Right renal pelvis (tissue), 4 donors: ENCODE results near the gene EPGN. TPM values are rescaled to one million over a fixed set of nuclear protein-coding genes. Genes with fewer than 3 reads are reported as not detected.
A peak's percentile ranks its signal among the peaks of the same experiment; 100 is the strongest.

ENCODE experiments used
- DNase-seq, 4 donors: peaks; one replicate each; pipeline ENCODE4 v3.0.0-alpha.2; 2013; ENCODE audit warnings: low read depth in 4 of 4, low spot score in 3 of 4, missing footprints in 1 of 4
- polyA plus RNA-seq, 4 donors: library from polyadenylated mRNA; unstranded; fragments of 120-200 nt; gene quantifications; one replicate each; pipeline ENCODE4 v1.2.1, GENCODE V29; 2013; ENCODE audit not compliant: insufficient read length in 4 of 4

The EPGN gene
- polyA plus RNA-seq, 4 donors = 1.2 to 1.4 (median 1.2) TPM

DNA sequence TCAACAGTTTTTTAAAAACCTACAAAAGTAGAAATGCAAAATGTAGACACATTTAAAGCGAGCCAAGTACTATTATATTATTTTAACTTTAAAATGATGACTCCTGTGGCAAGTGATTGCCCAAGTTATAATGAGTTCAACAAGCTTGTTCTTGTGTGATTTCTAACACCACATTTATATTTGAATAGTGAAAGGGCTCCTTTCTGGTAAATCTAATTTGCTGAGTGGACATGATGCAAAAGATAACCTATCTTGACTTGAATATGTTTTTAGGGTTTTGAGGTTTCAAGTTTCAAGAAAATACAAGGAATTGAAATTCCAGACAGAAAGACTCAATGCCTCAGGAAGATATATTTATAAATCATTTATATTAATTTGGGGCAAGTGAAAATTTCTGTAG lies 1.1 kb upstream of the EPGN start:
- DNase-seq = no peak

- DNase-seq = no peak
Observed at GRCh38 chr4:74309223-74309622, 953 bp downstream of the EPGN start.

GRCh38 chr4:74311696-74312313 lies 3.5 kb downstream of the EPGN start:
- peak in 3 of 4 donors; percentile 16 to 33 (median 31) for DNase-seq

- DNase-seq = no peak
Observed at GRCh38 chr4:74314329-74314728, 6.1 kb downstream of the EPGN start.

GRCh38 chr4:74314944-74315343 lies 6.7 kb downstream of the EPGN start:
- no peak for DNase-seq

DNA sequence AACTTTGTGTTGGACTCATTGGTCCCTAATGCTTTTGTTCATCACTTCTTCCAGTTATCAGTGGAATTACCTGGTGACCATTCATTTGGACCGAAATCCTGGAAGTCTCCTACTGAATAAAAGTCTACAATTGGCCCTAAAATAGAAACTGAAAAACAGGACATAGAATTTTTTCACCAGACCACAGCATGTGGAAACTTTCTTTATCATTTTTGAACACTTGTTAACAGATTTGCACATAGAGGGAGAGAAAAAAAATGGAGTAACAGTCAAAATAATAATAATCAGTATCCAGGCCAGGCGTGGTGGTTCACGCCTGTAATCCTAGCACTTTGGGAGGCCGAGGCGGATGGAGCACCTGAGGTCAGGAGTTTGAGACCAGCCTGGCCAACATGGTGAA lies 7.1 kb downstream of the EPGN start:
- no peak for DNase-seq

GRCh38 chr4:74316397-74316796 lies 8.1 kb downstream of the EPGN start:
- no peak for DNase-seq

- DNase-seq = no peak
Observed at GRCh38 chr4:74317616-74318246, 9.5 kb downstream of the EPGN start.

DNA sequence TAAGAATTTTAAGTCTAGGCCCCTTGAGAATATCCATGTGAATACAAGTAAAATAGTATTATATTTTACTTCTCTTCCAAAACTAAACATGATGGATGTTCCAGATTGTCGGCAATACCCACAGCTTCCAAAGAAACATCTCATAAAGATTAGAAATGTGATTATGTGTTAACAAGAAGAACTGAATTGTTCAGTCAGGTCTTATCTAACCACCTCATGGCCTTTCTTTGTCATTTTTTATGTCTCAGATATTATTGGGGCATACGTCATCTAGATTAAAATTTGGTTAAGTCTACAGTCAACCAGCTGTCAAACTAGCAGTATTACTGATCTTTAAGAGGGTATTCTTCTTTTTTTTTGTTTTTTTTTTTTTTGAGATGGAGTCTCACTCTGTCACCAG lies 10.0 kb downstream of the EPGN start:
- DNase-seq = no peak

- DNase-seq = no peak
Observed at GRCh38 chr4:74319470-74319869, 11.2 kb downstream of the EPGN start.

GRCh38 chr4:74320559-74321118 lies 12.4 kb downstream of the EPGN start:
- peak; percentile 8 to 36 (median 16) for DNase-seq

GRCh38 chr4:74322301-74322700 lies 14.0 kb downstream of the EPGN start:
- DNase-seq = no peak

GRCh38 chr4:74323663-74324062 lies 15.4 kb downstream of the EPGN start:
- DNase-seq = no peak

DNA sequence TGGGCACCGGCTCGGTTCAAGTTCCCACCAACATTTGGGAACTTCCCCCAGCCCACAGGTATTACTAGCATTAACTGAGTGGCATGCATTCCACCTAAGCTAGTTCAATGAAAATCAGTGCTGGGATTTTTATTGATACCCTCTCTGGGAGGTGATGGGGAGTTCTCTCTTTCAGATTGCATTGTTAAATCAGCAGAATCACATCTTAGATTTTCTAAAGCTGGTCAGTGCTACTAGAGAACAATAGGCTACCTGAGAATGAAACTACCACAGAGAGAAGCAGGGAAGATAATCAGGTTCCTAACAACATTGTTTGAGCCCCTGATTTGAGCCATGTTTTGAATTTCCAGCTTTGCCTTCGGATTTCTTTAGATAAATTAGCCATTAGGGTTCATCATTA lies 16.0 kb downstream of the EPGN start:
- DNase-seq = no peak

DNA sequence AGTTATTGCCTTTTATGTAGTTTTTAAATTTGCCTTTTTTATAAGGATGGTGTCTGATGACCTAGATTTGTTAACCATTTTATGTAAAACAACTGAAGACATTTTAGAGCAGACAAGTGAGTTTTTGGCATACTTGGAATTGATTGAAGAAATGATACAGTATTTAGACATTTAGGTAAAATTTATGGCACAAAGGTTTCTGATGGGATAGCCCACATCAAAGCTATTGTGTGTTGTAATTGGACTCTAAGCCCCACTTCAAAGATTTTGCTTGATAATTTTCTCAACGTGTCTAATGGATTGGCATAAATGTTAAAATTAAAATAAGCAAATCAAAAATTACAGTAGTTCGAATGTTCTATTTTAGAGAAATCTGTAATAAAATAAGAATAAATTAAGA lies 17.6 kb downstream of the EPGN start:
- no peak for DNase-seq

- no peak for DNase-seq
Observed at GRCh38 chr4:74327762-74328161, 19.5 kb downstream of the EPGN start.

- DNase-seq = no peak
Observed at GRCh38 chr4:74328501-74328900, 20.2 kb downstream of the EPGN start.

DNA sequence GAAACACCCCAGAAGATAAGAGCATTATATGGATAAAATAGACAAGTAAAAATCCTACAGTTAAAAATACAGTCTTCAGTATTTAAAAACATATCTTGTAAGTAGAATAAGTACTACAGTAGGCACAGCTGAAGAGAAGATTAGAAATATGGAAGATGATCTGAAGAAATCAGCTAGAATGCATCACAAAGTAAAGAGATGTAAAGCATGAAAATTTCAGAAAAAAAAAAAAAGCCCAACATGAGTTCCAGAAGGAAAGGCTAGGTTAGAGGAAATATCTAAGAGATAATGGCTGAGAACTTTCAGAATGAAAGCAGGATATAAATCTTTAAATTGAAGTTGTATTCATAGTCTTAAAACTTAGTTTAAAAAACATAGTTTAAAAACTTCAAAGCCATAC lies 21.0 kb downstream of the EPGN start:
- DNase-seq = no peak

- no peak for DNase-seq
Observed at GRCh38 chr4:74330295-74330750, 22.1 kb downstream of the EPGN start.

GRCh38 chr4:74331252-74331651 lies 23.0 kb downstream of the EPGN start:
- no peak for DNase-seq

DNA sequence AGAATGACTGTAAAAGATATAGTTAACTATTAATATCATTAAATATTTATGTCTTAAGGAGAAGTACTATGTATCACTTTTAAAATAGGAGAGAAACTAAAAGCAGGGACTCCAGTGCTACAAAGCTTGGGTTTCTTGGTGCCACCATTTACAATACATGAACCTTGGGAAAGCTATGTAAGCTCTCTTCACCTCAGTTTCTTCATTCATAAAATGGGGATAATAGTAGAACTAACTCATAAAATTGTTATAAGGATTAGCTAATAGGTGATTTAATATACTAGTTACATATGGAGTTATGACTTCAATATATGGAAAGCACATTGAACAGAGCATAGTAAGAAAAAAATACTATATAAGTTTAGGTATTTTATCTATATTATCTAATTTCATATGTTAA lies 23.7 kb downstream of the EPGN start:
- DNase-seq = no peak

- no peak for DNase-seq
Observed at GRCh38 chr4:74334636-74335035, 26.4 kb downstream of the EPGN start.
